Measurements from ENCODE around the gene TMX1. TPM values are rescaled to one million over a fixed set of nuclear protein-coding genes. Genes with fewer than 3 reads are reported as not detected.

The TMX1 gene
- total RNA-seq, 1 experiment from 2014 or later = 46.2 TPM

DNA sequence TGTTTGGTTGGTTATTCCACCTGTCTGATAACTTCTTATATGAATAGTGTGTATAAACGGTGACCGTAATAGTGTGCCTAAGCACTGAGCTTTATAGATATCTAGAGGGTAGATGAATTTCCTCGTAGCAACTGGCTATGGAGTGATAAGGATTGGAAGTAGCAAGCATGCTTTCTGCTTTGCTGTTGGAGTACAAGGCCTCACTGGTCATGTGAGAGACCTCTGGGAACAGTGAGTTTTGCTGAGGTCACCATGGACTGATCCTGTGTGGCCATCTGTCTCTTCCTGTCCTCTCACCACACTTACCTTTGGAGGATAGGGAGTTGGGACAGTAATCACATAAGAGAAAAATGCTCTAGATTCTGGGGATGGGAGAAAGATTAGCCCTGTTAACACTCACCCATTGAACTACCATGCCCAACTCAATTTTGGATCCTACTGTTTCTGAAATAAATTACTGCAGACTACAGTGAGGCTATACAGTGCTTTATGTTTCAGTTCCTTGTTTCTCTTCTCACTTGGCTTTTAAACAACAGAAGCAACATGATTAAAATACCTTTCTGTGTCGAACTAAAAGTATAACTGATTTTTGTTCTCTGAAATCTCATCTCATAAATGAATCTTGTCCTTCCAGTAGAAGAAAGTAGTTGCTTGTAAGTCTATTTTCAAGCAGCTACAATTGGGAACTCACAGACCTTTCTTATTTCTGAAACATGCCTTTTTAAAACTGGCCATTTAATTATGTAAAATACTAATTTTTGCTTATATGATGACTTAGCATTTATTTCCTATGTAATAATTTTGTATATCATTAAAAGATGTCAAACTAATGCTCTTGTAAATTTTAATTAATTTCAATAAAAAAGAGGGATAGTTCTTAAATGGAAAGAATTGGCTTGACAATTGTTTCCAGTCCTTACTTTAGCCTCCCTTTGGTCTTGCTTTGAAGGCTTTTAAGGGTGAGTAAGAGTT is 8.3 kb downstream of the TMX1 start:
- Histone ChIP-seq H4K20me1 (ENCODE audit: insufficient read depth) (no peaks in the 10 kb centered on the region), H2AFZ (ENCODE audit: low read depth, low read length, poor library complexity, severe bottlenecking) (no peak overlapping the region), H3K36me3 (ENCODE audit: control insufficient read depth in 1 of 2, insufficient read depth in 2 of 2, low read length in 2 of 2) (peaks cover 48 to 49% of the 10 kb centered on the region in 2 experiments; a peak in 3 of 4 replicates), H3K4me3 (replicated peaks in 1 of 2; ENCODE audit: low read depth in 1 of 2, low read length in 2 of 2) (no peak overlapping the region), H3K27ac (ENCODE audit: low read depth, low read length) (no peak overlapping the region), H3K9me3 (ENCODE audit: control insufficient read depth in 1 of 2, insufficient read depth in 1 of 2, low read depth in 1 of 2, low read length in 2 of 2) (no peaks in the 10 kb centered on the region), H3K79me2 (ENCODE audit: insufficient read depth, low read length) (peaks cover 53% of the 10 kb centered on the region), H3K4me2 (ENCODE audit: low read length) (no peak overlapping the region), H3K4me1 (ENCODE audit: control insufficient read depth in 1 of 2, insufficient read depth in 2 of 2, low read length in 2 of 2) (no peaks in the 10 kb centered on the region), H3K9ac (ENCODE audit: low read length) (no peak overlapping the region), H3K27me3 (ENCODE audit: insufficient read depth, low read length) (no peaks in the 10 kb centered on the region), H3K9me2 (ENCODE audit: insufficient read depth) (no peaks in the 10 kb centered on the region)
- ChIA-PET CTCF (no interaction called here), RAD21 (ENCODE audit: low non-redundant PET in 1 of 2, low total read pairs in 2 of 2, uncharacterized antibody in 2 of 2, unreplicated experiment in 2 of 2) (no interaction called here), POLR2A (no interaction called here)
- BruUV-seq (replicated peaks) = no TSS peak
- intact Hi-C loops (cut with micrococcal nuclease) = no loop called here
- no peak for DNase-seq (ENCODE audit: low read depth, low spot score)
- TF ChIP-seq POLR2A (IDR thresholded peaks at IDR 0.05; ENCODE audit: borderline replicate concordance, extremely low read depth, insufficient read depth, insufficient read length) (no peak), ZBTB33 (IDR thresholded peaks at IDR 0.05; ENCODE audit: extremely low read depth, insufficient replicate concordance, low read length) (no peak), SIN3A (IDR thresholded peaks at IDR 0.05; ENCODE audit: low read depth) (no peak), YY1 (IDR thresholded peaks at IDR 0.05; ENCODE audit: extremely low read depth, insufficient replicate concordance, low read depth, low read length) (no peak), EZH2 (IDR thresholded peaks at IDR 0.05) (no peak), CEBPB (IDR thresholded peaks at IDR 0.05; ENCODE audit: low read depth) (no peak), CBX3 (IDR thresholded peaks at IDR 0.05; ENCODE audit: low read depth) (no peak), TCF7L2 (IDR thresholded peaks at IDR 0.05; ENCODE audit: borderline replicate concordance, extremely low read depth, insufficient read depth, insufficient read length) (no peak), MAX (IDR thresholded peaks at IDR 0.05) (no peak), SRF (IDR thresholded peaks at IDR 0.05; ENCODE audit: low read depth) (no peak), EGR1 (IDR thresholded peaks at IDR 0.05; ENCODE audit: low read depth) (no peak), POLR2AphosphoS5 (IDR thresholded peaks at IDR 0.05; ENCODE audit: low read depth, low read length) (no peak), JUND (IDR thresholded peaks at IDR 0.05) (no peak), RAD21 (IDR thresholded peaks at IDR 0.05; ENCODE audit: low read depth) (no peak), ZFX (IDR thresholded peaks at IDR 0.05) (no peak), CTCF (IDR thresholded peaks at IDR 0.05 in 2 of 3, conservative IDR thresholded peaks at IDR 0.05 in 1 of 3; ENCODE audit: borderline replicate concordance in 1 of 3, insufficient read depth in 1 of 3, low read depth in 2 of 3, low read length in 2 of 3) (no peak)
- TF ChIP-seq, protein P1, sequence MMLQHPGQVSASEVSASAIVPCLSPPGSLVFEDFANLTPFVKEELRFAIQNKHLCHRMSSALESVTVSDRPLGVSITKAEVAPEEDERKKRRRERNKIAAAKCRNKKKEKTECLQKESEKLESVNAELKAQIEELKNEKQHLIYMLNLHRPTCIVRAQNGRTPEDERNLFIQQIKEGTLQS (IDR thresholded peaks at IDR 0.05) = no peak
- TF ChIP-seq, protein P2, sequence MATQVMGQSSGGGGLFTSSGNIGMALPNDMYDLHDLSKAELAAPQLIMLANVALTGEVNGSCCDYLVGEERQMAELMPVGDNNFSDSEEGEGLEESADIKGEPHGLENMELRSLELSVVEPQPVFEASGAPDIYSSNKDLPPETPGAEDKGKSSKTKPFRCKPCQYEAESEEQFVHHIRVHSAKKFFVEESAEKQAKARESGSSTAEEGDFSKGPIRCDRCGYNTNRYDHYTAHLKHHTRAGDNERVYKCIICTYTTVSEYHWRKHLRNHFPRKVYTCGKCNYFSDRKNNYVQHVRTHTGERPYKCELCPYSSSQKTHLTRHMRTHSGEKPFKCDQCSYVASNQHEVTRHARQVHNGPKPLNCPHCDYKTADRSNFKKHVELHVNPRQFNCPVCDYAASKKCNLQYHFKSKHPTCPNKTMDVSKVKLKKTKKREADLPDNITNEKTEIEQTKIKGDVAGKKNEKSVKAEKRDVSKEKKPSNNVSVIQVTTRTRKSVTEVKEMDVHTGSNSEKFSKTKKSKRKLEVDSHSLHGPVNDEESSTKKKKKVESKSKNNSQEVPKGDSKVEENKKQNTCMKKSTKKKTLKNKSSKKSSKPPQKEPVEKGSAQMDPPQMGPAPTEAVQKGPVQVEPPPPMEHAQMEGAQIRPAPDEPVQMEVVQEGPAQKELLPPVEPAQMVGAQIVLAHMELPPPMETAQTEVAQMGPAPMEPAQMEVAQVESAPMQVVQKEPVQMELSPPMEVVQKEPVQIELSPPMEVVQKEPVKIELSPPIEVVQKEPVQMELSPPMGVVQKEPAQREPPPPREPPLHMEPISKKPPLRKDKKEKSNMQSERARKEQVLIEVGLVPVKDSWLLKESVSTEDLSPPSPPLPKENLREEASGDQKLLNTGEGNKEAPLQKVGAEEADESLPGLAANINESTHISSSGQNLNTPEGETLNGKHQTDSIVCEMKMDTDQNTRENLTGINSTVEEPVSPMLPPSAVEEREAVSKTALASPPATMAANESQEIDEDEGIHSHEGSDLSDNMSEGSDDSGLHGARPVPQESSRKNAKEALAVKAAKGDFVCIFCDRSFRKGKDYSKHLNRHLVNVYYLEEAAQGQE (IDR thresholded peaks at IDR 0.05; ENCODE audit: low read depth) = no peak
- ATAC-seq = no peak
